Activated CD8-positive, alpha-beta memory T cell treated with anti-CD3 and anti-CD28 coated beads, Interleukin-2, amount 50 U/mL, for 48 hours (primary cell): ENCODE measurements around the gene NPDC1.
"Not testable (repeated sequence)": the region's sequence is repeated elsewhere in the genome, so short reads cannot be mapped to it uniquely, and the experiment has no call there.

Experiments
- DNase-seq: peaks from one replicate; pipeline ENCODE4 v3.0.0-alpha.2; 2020

NPDC1 gene

DNA sequence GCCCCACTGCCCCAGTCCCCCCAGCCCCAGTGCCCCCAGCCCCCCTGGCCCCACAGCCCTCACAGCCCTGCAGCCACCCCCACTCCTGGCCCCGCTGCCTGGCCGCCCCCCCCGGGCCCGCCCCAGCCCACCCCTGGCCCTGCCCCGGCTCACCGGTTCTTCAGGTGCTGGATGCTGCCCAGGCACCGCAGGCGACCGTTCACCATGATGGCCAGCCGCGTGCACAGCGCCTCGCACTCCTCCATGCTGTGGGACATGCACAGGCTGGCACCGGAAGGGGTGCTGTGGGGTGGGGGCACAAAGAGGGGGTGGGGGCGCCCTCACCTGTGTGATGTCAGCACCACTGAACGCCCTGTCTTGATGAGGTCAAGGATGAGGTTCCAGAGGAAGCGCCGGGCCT, 36.8 kb downstream of the NPDC1 start:
- no peak for DNase-seq

DNA sequence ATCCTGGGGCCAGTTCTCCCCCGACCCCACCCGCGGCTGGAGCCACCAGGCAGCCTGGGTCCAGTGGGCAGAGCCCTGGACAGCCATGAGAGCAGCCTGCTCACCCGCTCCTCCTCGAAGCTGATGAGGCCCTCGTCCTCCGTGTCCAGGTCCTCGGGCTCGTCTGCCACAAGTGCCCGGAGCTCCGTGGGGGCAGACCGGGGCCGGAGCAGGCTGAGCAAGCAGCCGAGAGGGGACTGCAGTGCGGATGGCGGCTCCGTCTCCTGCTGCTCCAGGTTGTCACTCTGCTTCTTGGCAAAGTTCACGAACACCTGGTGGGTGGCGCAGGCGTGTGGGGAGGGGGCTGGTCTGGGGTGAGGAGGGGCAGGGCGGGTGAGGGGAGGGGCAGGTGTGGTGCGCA, 37.7 kb downstream of the NPDC1 start:
- no peak for DNase-seq

DNA sequence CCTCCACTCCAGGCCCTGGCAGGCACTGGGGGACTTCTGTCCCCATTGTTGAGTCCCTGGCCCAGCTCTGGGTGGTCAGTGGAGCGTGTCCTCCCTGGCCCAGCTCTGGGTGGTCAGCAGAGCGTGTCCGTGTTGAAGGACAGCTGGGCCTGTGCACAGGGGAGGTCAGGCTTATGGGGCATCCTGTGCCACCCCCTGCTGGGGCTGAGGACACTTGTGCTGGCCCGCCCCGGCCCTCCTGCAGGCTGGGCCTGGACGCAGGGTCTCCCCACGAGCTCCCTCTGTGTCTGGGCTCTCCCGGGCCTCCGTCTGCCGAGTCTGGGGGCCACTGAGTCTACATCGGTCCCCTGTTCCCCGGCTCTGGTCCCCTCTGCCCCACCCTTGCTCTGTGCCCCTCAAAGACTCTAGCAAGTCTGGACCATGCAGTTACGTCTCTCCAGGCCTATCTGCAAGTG, 38.1 kb downstream of the NPDC1 start:
- DNase-seq = no peak

DNA sequence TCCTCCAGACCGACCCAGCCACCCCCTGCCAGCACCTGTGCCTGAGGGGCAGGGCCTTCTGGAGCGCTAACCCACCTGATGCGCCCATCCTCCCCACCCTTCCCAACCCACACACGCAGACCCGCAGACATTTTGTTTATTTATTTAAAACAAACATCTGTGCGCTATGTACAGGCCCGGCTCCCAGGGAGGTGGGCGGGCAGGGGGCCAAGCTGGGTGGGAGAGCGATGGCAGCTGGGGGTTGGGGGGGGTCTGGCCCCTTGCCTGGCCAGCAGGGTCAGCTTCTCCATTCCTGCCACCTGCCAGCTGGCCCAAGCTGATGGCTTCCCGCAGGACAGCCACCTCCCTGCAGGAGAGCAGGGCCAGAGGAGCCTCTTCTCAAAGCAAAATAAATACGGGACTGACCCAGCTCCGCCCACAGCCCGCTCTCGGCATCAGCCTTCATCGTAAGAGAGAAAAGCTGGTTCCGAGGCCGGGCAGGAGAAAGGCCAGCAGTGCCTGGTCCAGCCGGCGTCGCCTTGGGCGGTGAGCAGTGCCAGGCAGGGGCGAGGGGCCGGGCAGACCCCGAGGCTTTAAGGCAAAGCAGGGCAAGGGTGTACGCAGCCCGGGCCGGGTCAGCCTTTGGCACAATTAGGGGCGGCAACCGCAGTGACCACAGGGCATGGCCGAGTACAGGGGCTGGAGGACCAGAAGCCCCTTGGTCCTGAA, 38.7 kb downstream of the NPDC1 start:
- DNase-seq = no peak

DNA sequence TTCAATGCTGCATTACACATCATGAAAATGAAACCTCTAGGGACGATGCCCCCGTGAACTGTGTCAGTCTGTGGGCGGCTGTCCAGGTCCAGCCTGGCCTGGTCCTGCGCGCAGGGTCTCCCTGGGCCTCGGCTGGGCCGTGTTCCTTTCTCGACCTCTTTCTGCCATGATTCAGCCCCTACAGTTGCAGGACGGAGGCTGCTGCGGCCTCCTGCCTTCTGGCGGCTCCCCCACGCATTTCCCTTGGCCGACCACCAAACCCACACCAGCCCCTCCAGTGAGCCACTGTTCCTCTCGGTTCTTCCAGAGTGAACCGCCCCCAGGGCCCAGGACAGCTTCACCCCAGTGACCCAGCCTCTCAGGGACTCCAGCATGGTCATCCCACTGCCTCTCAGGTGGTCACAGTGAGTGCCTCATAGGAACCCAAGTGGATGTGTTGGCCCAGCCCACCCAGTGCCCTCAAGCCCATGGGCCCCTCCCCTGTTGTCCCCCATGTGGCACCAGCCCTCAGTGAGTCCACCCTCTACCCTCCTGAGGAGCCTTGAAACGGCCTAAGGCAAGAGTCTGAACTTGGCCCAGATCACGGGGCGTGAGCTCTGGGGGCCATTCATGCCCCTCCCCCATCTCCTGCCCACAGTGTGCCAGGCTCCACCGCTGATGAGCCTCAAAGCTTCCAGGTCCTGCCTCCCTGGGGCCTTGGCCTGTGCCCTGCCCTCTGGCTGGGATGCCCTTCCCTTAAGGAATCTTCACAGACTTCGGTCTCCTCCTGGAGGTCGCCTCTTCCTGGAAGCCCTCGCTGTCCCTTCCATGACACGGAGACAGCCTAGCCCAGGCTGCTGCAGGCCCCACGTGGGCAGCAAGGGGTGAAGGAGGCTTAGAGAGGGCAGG, 39.6 kb downstream of the NPDC1 start:
- no peak for DNase-seq

DNA sequence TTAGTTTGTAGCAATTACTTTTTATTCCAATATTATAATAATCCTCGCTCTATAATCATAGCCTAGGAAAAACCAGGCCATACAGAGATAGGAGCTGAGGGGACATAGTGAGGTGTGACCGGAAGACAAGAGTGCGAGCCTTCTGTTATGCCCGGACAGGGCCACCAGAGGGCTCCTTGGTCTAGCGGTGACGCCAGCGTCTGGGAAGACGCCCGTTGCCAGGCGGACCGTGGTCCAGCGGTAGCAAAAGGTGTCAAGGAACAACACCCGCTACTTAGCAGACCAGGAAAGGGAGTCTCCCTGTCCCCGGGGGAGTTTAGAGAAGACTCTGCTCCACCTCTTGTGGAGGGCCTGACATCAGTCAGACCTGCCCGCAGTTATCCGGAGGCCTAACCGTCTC, 41.7 kb downstream of the NPDC1 start:
- not testable (repeated sequence) for DNase-seq

DNA sequence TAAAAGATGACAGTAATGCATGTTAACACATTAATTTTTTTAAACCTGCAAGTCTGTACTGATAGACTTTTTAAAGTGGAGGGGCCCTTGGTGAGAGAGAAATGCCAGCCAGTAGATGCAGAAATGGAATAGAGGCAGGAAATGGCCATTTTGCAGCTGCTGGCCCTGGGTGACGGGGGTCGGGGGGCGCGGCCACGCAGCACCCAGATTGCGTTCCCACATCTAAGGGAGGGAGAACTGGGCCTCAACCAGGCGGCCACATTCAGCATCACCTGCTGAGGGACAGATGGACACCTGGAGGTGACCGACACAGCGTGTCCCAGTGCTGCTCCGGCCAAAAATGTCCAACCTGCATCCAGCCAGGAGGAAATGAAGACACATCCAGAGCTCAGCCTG, 43.3 kb downstream of the NPDC1 start:
- no peak for DNase-seq

DNA sequence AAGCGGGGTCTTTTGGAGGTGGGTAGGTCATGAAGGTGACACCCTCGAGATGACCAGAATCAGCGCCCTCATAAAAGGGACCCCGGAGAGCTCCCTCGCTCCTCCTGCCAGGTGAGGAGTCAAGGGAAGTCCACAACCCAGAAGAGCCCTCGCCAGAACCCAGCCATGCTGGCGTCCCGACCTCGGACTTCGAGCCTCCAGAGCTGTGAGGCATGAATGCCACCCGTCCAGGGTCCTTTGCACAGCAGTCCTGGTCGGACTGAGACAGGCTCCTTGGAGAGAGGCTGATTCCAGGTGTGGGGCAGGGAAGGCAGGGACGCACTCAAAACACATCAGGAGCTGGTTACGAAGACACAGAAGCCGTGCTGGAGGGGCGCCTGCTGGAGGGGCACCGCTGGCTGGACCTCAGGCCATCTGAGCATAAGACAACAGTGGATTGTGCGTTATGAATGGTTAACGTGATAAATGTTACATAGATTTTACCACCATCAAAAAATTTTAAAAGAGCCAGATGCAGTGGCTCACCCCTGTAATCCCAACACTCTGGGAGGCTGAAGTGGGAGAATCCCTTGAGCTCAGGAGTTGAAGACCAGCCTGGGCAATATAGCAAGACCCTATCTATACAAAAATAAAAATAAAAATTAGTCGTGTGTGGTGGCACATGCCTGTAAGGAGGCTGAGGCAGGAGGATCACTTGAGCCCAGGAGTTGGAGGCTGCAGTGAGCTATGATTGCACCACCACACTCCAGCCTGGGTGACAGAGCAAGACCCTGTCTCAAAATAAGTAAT, 43.9 kb downstream of the NPDC1 start:
- no peak for DNase-seq

DNA sequence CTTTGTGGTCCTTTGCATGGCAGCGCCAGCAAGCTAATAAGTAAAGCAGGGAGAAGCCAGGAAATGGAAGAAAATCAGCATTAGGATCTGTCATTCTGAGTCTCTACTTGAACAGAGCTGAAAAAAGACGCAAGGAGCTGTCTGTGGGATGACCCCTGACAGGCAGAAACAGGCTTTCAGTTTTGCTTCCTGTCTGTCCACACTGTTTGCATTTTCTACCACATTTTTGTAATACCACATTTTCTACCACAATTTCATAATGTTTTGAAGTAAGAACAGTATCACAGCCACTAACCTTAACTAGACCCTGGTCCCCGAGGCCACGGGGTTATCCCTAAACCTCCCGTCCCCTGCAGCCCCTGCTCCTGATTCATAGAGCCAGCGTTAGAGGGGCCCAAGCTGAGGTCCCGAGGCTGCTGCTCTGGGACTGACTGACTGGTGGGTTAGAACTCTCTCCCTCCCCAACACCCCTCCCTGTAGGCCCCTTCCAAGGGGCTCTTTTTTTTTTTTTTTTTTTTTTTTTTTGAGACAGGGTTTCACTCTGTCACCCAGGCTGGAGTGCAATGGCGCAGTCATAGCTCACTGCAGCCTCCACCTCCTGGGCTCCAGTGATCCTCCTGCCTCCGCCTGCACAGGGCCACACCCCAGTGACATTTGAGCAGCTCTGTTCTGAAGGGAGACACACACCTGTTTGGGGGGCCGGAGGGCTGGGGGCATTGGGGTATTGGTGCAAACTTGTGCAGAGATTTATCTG, 45.6 kb downstream of the NPDC1 start:
- peak; percentile 76 for DNase-seq

DNA sequence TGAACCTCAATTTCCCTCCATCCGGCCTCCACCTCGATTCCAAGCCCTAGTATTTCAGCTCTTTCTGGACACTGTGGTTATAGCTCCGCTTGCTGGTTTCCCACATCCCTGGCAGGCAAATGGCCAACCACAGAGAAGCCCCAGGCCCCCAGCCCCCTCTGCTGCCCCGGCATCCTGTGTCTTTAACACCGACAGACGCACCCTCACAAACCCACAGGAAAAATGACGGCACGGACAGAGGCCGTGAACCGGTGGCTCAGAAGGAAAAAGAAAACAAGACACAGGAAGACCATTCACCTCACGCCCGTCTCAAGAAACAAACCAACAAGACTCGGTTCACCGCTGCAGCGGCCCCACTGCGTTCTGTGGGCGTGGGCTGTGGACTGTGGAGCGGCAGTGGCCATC, 48.1 kb downstream of the NPDC1 start:
- DNase-seq = no peak

DNA sequence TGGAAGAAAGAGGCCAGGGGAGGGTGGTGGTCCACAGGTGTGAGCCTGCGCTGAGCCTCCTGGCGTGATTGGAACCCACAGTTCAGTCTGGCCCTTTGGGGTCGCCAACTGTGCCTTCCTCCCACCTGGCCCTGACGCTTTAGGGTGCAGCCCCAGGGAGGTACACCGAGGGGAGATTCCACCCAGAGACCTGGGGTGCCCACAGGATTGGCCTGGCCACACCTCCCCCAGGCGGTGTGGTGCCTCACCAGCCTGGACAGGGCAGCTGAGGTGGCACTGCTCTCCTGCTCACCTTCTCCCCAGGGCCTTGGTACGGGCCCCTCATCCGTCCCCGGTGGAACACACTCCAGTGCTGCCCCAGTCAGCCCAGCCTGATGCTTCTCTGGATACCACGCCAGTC, 48.6 kb downstream of the NPDC1 start:
- DNase-seq = no peak

DNA sequence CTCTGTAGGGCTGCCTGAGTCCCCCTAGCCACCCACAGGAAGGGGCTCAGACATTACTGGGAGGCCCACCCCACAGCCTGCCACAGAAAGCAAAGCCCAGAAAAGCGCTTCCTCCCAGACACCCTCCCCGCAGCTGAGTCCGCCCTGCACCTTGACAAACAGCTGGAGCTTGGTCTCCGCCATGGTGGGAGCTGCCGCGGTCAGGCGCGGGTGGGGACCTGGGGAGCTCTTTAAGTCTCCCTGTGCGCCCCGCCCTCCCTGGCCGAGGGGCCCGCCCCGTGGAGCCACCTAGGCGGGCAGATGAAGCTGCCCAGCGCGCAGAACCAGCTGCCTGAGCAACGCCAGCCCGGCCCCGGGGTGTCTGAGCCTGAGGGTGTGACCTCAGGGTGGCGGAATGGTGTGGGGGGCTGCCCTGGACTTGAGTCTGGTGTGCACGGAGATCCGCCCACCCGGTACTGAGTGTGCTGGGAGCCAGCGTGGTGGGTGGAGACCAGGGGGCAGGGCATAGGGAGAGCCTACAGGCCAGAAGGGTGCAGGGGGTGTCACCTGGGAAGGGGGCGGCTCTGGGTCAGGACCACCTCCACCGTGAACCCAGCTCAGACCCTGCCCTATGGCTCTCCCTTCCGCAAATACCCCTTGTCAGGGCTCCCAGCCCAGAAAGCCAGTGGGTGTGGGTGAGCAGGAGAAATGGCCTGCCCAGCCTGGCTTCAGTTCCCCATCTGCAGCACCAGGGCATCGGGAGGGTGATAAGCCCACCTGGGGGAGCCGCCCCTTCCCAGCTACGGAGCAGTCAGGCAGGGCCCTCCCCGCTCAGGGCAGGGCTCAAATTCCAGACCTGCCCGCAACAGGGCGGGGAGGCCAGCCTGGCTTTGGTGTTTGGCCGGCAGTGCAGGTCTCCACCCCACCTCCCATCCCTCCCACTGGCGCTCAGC, 49.4 kb downstream of the NPDC1 start, which contains the start of gene CLIC3:
Gene CLIC3 (minus strand): TSS at position 208 of the 932 bp plus-strand sequence. CDS start 25 bp downstream, at position 183.
- peak; percentile 73 for DNase-seq

DNA sequence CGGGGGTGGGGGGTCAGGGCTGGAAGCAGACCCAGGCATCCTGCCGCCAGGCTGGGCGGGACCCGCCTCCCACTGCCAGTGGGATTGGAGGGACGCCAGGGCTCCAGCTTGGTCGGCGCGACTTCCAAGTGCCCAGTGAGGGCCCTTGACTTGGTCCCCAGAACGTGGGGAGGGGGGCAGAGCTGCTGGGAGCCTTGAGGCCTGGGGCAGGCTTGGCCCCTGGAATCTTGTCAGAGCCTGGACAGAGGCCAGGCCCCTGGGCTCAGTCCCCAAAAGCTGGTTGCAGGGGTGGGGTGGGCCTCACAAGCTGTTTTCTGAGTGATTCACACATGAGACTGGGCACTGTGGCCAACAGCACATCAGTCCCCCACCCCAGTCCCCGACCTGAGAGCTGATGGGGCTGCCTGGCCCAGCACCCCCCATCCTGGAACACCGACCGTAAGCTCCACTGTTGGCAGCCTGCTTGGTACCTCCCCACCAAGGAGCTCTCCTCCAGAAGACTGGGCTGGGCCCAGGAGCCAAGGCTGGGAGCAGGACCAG, 50.1 kb downstream of the NPDC1 start:
- DNase-seq = no peak

DNA sequence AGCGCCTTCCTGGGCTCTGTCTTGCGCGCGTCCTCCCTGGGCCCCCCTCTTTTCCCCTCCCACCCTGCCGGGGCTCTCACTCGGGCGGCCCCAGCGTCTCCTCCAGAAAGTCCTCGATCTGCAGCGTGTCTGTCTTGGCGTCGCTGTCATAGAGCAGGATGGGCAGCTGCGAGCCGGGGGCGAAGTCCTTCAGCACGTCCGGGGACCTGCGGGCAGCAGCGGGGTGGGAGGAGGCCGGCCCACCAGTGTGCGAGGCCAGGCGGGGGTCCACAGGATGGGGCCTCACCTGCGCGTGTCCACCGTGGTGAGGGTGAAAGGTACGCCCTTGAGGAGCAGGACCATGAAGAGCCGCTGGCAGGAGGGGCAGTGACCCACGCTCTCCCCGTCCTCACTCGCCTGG, 50.6 kb downstream of the NPDC1 start:
- DNase-seq = no peak

DNA sequence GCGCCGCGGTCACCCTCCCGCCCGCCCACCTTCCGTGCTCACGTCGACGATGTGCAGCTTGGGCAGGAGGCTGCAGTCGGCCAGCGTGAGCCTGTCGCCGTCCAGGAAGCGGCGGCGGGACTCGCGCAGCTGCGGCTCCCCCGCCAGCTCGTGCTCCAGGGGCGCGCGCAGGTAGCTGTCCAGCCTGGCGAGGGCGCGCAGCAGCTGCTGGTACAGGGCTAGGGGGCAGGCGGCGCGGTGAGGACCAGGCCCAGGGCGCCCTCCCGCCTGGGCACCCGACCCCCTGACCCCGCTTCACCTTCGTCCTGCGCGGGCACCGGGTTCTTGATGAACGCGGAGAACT, 51.1 kb downstream of the NPDC1 start:
- DNase-seq = no peak

DNA sequence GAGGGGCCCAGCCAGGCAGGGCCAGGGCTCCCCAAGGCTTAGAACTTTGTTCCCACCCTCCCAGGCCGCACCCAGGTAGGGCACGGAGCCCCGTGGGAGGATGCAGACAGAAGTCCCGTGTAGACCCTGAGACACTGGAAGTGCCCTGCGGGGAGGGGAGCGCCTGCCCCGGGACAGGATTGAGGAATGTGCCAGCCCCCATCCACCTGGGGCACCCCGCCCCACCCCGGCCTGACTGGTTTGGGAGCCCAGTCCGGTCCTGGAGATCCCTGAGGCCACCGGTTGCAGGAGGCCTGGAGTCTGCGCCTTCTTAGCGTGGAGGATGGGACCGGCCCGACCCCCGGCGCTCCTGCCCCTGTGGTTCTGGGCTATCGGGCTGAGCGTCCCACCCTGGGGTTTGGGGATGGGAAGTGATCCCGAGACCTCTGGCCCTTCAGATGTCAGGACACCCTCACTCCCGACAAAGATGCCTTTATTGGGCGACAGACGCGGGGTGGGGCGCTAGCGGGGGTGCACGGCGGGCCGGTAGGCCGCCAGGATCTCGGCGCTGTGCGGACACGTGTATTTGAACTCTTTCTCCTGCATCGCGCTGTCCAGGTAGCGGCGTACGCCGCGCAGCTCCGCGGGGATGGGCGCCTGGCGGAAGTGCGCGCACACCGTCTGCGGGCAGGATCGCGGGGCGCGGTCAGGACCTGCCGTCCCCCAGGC, 51.6 kb downstream of the NPDC1 start:
- no peak for DNase-seq

DNA sequence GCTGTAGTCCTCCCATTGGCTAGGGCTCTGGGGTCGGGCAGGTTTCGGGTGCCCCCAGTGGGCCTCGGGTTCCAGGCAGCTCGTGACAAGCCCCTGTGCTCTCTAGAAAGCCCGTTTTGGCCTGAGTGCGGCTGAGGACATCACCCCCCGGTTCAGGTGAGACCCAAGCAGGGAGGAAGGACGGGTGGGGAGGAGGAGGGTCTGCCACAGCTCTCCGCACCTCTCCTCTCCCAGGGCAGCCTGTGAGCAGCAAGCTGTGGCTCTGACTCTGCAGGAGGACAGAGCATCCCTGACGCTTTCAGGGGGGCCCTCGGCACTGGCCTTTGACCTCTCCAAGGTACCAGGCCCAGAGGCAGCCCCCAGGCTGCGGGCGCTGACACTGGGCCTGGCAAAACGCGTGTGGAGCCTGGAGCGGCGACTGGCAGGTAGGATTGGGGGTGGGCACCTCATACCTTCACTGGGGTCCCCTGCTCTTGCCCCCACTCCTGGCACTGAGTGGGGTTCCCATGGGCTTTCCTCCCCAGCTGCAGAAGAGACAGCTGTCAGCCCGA, 53.1 kb downstream of the NPDC1 start:
- DNase-seq = no peak

DNA sequence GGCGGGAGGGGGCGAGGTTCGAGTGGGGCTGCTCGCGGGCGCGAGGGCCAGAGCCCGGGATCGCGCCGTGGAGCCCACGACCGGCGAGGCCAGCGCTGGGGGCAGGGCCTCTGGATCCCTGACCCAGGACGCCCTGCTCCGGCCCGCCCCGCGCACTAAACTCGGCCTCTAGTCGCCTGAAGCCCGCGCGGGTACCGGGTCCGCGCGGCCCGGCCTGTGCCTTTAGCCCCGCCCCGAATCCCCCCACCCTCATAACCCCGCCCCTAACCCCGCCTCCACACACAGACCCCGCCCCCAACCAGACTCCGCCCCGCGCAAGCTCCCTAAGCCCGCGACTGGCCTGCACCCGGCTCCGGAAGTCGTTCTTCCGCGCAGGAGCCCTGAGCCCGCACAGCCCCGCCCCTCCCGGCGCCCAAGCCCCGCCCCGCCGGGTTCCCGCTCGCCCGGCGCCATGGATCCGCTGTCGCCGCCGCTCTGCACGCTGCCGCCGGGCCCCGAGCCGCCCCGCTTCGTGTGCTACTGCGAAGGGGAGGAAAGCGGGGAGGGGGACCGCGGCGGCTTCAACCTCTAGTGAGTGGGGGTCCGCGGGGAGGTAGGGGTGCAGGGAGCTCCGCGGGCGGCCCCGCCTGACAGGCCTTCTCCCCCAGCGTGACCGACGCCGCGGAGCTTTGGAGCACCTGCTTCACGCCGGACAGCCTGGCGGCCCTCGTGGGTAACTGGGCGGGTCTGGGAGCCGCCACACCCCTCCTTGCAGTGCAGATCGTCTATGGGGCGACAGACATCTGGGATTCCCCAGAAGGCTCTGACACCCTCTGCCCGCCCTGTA, 53.8 kb downstream of the NPDC1 start, which contains the start of gene PAXX:
Gene PAXX (plus strand): TSS at position 430 of the 826 bp plus-strand sequence. CDS start 22 bp downstream, at position 452.
- DNase-seq = peak; percentile 97
